ENCODE measurements around the gene LARGE1.

LARGE1 gene

DNA sequence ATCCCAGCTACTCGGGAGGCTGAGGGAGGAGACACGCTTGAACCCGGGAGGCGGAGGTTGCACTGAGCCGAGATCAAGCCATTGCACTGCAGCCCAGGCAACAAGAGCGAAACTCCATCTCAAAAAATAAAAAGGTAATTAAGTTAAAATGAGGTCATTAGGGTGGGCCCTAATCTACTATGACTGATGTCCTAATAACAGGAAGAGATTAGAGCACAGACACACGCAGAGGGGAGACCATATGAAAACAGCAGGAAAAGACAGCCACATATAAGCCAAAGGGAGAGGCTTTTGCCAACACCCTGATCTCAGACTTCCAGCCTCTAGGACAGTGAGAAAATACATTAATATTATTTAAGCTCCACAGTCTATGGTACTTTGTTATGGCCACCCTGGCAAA, 17.3 kb downstream of the LARGE1 start:
- in situ Hi-C loops (cut with HindIII; ENCODE audit: low pct_ligation_motif_present, low sequenced_read_pairs): no loop called here
- TF ChIP-seq, protein P1, sequence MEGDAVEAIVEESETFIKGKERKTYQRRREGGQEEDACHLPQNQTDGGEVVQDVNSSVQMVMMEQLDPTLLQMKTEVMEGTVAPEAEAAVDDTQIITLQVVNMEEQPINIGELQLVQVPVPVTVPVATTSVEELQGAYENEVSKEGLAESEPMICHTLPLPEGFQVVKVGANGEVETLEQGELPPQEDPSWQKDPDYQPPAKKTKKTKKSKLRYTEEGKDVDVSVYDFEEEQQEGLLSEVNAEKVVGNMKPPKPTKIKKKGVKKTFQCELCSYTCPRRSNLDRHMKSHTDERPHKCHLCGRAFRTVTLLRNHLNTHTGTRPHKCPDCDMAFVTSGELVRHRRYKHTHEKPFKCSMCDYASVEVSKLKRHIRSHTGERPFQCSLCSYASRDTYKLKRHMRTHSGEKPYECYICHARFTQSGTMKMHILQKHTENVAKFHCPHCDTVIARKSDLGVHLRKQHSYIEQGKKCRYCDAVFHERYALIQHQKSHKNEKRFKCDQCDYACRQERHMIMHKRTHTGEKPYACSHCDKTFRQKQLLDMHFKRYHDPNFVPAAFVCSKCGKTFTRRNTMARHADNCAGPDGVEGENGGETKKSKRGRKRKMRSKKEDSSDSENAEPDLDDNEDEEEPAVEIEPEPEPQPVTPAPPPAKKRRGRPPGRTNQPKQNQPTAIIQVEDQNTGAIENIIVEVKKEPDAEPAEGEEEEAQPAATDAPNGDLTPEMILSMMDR (IDR thresholded peaks at IDR 0.05; ENCODE audit: low read depth, low read length, missing control alignments): no peak
- Histone ChIP-seq H3K36me3 (replicated peaks) (no peaks in the 10 kb centered on the region), H3K27ac (no peak overlapping the region), H3K27me3 (replicated peaks) (no peaks in the 10 kb centered on the region), H3K4me3 (ENCODE audit: low read depth, low read length) (no peak overlapping the region)
- DNase-seq: no peak

DNA sequence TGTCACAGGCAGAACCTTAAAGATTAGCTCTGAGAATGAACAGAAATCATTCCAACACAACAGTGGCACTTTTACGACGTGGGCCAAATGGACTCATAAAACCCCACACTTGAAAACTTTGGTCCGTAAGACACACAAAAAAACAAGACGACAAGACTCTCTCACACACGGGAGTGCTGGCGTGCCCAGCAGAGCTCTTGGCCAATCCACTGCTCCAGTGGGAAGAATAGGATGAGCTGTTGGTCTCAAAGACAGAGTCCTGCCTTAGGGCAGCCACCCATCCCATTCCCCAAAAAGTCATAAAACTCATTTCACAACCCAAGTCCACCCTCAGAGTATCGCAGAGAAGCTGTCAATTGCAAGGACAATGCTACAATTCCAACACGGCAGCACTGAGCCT, 18.2 kb downstream of the LARGE1 start:
- DNase-seq: no peak
- TF ChIP-seq, protein P1 (IDR thresholded peaks at IDR 0.05; ENCODE audit: low read depth, low read length, missing control alignments): no peak
- no peaks in the 10 kb centered on the region for H3K27me3 ChIP-seq (replicated peaks)
- H3K4me3 ChIP-seq (ENCODE audit: low read depth, low read length): no peak overlapping the region
- no peaks in the 10 kb centered on the region for H3K36me3 ChIP-seq (replicated peaks)
- in situ Hi-C loops (cut with HindIII; ENCODE audit: low pct_ligation_motif_present, low sequenced_read_pairs): no loop called here
- H3K27ac ChIP-seq: no peak overlapping the region

DNA sequence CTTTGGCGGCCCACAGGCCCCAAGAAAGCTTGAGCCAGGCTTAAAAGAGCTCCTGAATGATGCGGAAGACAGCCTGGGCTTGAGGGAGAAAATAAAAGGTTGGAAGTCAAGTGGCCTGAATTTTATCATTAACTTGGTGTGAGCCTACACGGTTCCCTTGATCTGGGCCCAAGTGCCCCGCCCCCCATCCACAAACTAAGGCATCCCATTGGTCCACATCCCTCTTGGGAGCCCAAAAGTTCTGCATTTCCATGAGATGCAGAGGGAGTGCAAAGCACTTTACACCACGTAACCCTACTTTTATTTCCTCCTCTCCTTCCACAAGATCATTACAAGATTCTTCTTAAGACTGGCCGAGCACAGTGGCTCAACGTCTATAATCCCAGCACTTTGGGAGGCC, 22.2 kb downstream of the LARGE1 start:
- in situ Hi-C loops (cut with HindIII; ENCODE audit: low pct_ligation_motif_present, low sequenced_read_pairs): no loop called here
- H3K27me3 ChIP-seq (replicated peaks): no peaks in the 10 kb centered on the region
- no peak for DNase-seq
- TF ChIP-seq, protein P1 (IDR thresholded peaks at IDR 0.05; ENCODE audit: low read depth, low read length, missing control alignments): no peak
- no peak overlapping the region for H3K4me3 ChIP-seq (ENCODE audit: low read depth, low read length)
- no peak overlapping the region for H3K27ac ChIP-seq
- no peaks in the 10 kb centered on the region for H3K36me3 ChIP-seq (replicated peaks)

DNA sequence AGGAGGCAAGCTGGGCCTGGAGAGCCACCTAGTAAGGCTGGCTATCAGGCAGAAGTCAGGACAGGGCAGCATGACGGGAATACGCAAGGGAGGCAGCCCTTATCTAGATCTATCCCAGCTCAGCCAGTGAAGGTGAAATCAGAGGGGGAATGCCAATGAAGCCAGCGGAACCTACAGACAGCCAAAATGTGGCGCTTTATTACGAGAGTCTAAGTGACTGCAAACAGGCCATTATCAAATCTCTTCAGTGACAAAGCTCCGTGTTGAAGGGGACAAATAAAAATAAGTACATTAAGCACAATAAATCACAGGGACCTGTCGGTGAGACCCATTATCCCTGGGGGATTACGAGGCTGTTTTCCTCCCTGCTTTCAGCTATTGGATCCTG, 22.8 kb downstream of the LARGE1 start:
- TF ChIP-seq, protein P1 (IDR thresholded peaks at IDR 0.05; ENCODE audit: low read depth, low read length, missing control alignments): no peak
- Histone ChIP-seq H3K4me3 (ENCODE audit: low read depth, low read length) (no peak overlapping the region), H3K27me3 (replicated peaks) (no peaks in the 10 kb centered on the region), H3K27ac (no peak overlapping the region), H3K36me3 (replicated peaks) (no peaks in the 10 kb centered on the region)
- no peak for DNase-seq
- in situ Hi-C loops (cut with HindIII; ENCODE audit: low pct_ligation_motif_present, low sequenced_read_pairs): no loop called here

DNA sequence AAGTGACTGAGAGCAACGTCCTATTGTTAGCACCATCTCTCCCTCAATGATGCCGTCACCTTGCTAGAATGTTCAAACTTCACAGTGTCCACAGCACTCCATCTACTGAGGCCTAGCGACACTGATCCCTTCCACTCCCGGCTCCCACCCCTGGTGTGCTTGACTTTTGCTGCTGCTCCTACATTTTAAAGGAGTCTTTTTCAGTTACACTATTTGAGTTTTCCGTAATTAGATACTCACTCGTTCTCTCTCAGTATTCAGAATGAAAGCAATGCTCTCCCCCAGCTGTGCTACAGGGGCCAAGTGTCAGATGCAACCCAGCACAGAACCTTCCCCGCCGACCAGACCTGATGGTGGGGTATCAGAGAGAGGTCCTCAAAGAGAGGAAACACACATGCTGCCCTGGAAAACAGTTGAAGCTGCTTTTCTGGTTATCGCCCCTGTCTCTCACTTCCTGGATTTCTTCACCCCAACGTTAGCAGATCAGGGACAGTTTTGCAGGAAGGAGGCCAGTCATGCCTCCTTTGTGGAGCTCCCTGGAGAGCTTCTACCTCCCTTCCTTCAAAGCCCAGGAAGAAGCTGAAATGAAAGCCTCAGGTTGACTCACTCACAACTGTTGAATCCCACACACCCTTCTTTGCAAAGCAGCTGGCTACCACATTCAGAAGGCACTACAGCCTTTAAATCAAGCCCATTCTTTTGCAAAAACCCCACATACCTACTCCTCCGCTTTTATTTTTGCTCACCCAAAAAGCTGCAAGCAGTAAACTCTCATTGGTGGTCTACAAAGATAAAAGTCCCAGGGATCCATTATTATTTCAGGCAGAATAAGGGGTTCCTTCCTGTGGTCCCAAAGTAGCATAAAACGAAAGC, 23.5 kb downstream of the LARGE1 start:
- H3K27me3 ChIP-seq (replicated peaks): no peaks in the 10 kb centered on the region
- TF ChIP-seq, protein P1 (IDR thresholded peaks at IDR 0.05; ENCODE audit: low read depth, low read length, missing control alignments): no peak
- DNase-seq: no peak
- H3K27ac ChIP-seq: no peak overlapping the region
- in situ Hi-C loops (cut with HindIII; ENCODE audit: low pct_ligation_motif_present, low sequenced_read_pairs): no loop called here
- no peaks in the 10 kb centered on the region for H3K36me3 ChIP-seq (replicated peaks)
- no peak overlapping the region for H3K4me3 ChIP-seq (ENCODE audit: low read depth, low read length)

DNA sequence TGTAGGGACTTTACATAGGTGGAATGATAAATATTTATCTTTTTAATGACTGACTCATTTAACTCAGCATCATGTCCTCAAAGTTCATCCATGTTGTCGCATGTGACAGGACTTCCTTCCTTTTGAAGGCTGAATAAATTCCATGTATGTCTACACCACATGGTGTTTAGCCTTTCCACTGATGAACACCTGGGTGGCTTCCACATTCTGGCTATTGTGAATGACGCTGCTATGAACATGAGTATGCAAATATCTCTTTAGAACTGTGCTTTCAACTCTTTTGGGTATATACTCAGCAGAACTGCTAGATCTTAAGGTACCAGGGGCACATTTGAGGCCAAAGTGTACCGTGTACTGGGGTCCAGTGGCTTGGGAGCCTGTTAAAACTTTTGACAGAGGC, 24.1 kb downstream of the LARGE1 start:
- H3K4me3 ChIP-seq (ENCODE audit: low read depth, low read length): no peak overlapping the region
- in situ Hi-C loops (cut with HindIII; ENCODE audit: low pct_ligation_motif_present, low sequenced_read_pairs): no loop called here
- no peak overlapping the region for H3K27ac ChIP-seq
- H3K36me3 ChIP-seq (replicated peaks): no peaks in the 10 kb centered on the region
- no peaks in the 10 kb centered on the region for H3K27me3 ChIP-seq (replicated peaks)
- no peak for DNase-seq
- TF ChIP-seq, protein P1 (IDR thresholded peaks at IDR 0.05; ENCODE audit: low read depth, low read length, missing control alignments): no peak

Measured in brain microvascular endothelial cell (primary cell).